Activated CD8-positive, alpha-beta memory T cell treated with anti-CD3 and anti-CD28 coated beads, Interleukin-2, amount 10 ng/mL, durations not matched to agents 7 days and 5 days (primary cell): ENCODE results near the gene PSMB8. TPM values are rescaled to one million over a fixed set of nuclear protein-coding genes. Genes with fewer than 3 reads are reported as not detected.

Source experiments
- ATAC-seq: fragments of 150-1000 bp; cut with Tn5 transposase; one replicate; pipeline ENCODE4 v1.10.0; 2021; ENCODE audit warnings: moderate library complexity
- CTCF ChIA-PET: fragments of 350-600 bp; sonication (Branson Sonifier 250); formaldehyde crosslinking; loops from one replicate; lab custom pipeline; 2021; ENCODE audit warnings: antibody characterized with exemption; lab: Charles Lee
- DNase-seq: peaks from one replicate; pipeline ENCODE4 v3.0.0-alpha.2; 2020
- H3K27ac Mint-ChIP-seq: one replicate; pipeline ENCODE4 v1.8.0; 2021; ENCODE audit warnings: mild to moderate bottlenecking, mixed read lengths
- H3K27me3 Mint-ChIP-seq: one replicate; pipeline ENCODE4 v1.8.0; 2021; ENCODE audit warnings: mixed read lengths
- H3K36me3 Mint-ChIP-seq: one replicate; pipeline ENCODE4 v1.8.0; 2021; ENCODE audit warnings: mild to moderate bottlenecking, mixed read lengths
- H3K4me1 Mint-ChIP-seq: one replicate; pipeline ENCODE4 v1.8.0; 2021; ENCODE audit warnings: mixed read lengths
- H3K4me3 Mint-ChIP-seq: one replicate; pipeline ENCODE4 v1.8.0; 2021; ENCODE audit warnings: mild to moderate bottlenecking, moderate library complexity, mixed read lengths
- H3K9me3 Mint-ChIP-seq: one replicate; pipeline ENCODE4 v1.8.0; 2022; ENCODE audit warnings: low read depth, mixed read lengths
- total RNA-seq, 2 experiments: library from RNA; stranded (reverse); gene quantifications; one replicate each; pipeline ENCODE4 v1.2.3, GENCODE V29; 2021

PSMB8 gene
- total RNA-seq, 2 experiments from 2014 or later = 461 to 464 TPM

GRCh38 chr6:32853541-32854375 lies 9.9 kb upstream of the PSMB8 start, which contains the start of the genes PSMB9 and TAP1:
Gene PSMB9, plus strand, starts transcription at chr6:32854192. Its CDS starts 38 bp downstream, at chr6:32854230.
Gene TAP1, minus strand, starts transcription at chr6:32853704. Its CDS starts 68 bp downstream, at chr6:32853636.
- DNase-seq = peak; percentile 97
- Mint-ChIP-seq H3K36me3 (peaks cover 82% of the 10 kb centered on the region), H3K4me1 (peaks cover 61% of the 10 kb centered on the region), H3K27me3 (no peaks in the 10 kb centered on the region), H3K27ac (peak within 1 kb of the TSS; percentile 100), H3K4me3 (peak within 1 kb of the TSS; percentile 99), H3K9me3 (no peaks in the 10 kb centered on the region)
- ATAC-seq = peak; percentile 84
- CTCF ChIA-PET = interaction anchor here (0.8 to 8.0 kb wide), 17 partner anchors 8 to 440 kb away, joined by 3 to 318 read pairs (median 5); partner anchors contain the start of genes BRD2, HLA-DMA, PSMB8 and TAP2

GRCh38 chr6:32852844-32853540 lies 9.1 kb upstream of the PSMB8 start:
- Mint-ChIP-seq H3K36me3 (peaks cover 83% of the 10 kb centered on the region), H3K4me3 (peak overlapping the region; percentile 99), H3K27me3 (no peaks in the 10 kb centered on the region), H3K9me3 (no peaks in the 10 kb centered on the region), H3K4me1 (peaks cover 62% of the 10 kb centered on the region), H3K27ac (peak overlapping the region; percentile 95)
- DNase-seq (peak; percentile 65), ATAC-seq (peak; percentile 10)
- CTCF ChIA-PET = interaction anchor here (0.8 to 8.0 kb wide), 15 partner anchors 8 to 439 kb away, joined by 3 to 318 read pairs (median 6); partner anchors contain the start of genes BRD2, HLA-DMA, PSMB8 and TAP2

GRCh38 chr6:32852018-32852843 lies 8.4 kb upstream of the PSMB8 start:
- Mint-ChIP-seq H3K27me3 (no peaks in the 10 kb centered on the region), H3K4me3 (peak overlapping the region; percentile 99), H3K4me1 (peaks cover 62% of the 10 kb centered on the region), H3K36me3 (peaks cover 83% of the 10 kb centered on the region), H3K27ac (peak overlapping the region; percentile 95), H3K9me3 (no peaks in the 10 kb centered on the region)
- CTCF ChIA-PET = interaction anchor here (1.1 to 8.0 kb wide), 8 partner anchors 7 to 116 kb away, joined by 3 to 318 read pairs (median 30); partner anchors contain the start of genes BRD2, PSMB8 and TAP2
- peak; percentile 58 for DNase-seq
- no peak for ATAC-seq

GRCh38 chr6:32851025-32851424 lies 7.2 kb upstream of the PSMB8 start:
- DNase-seq (no peak), ATAC-seq (no peak)
- Mint-ChIP-seq H3K9me3 (no peaks in the 10 kb centered on the region), H3K4me3 (peak overlapping the region; percentile 99), H3K4me1 (peaks cover 60% of the 10 kb centered on the region), H3K36me3 (peaks cover 83% of the 10 kb centered on the region), H3K27ac (peak overlapping the region; percentile 95), H3K27me3 (no peaks in the 10 kb centered on the region)
- CTCF ChIA-PET = interaction anchor here (1.1 to 3.4 kb wide), 4 partner anchors 9 to 17 kb away, joined by 3 to 43 read pairs (median 14); partner anchors contain the start of gene TAP2

GRCh38 chr6:32849126-32849525 lies 5.3 kb upstream of the PSMB8 start:
- Mint-ChIP-seq H3K4me1 (peaks cover 57% of the 10 kb centered on the region), H3K4me3 (peak overlapping the region; percentile 26), H3K9me3 (no peaks in the 10 kb centered on the region), H3K27me3 (no peaks in the 10 kb centered on the region), H3K27ac (peak overlapping the region; percentile 61), H3K36me3 (peaks cover 81% of the 10 kb centered on the region)
- ATAC-seq (no peak), DNase-seq (no peak)
- CTCF ChIA-PET = interaction anchor here (1.5 to 3.4 kb wide), 3 partner anchors 7 to 10 kb away, joined by 3 to 43 read pairs (median 17); partner anchors contain the start of gene TAP2

- H3K4me1 Mint-ChIP-seq = peaks cover 57% of the 10 kb centered on the region
- peak overlapping the region; percentile 61 for H3K27ac Mint-ChIP-seq
- DNase-seq = no peak
These were observed 3.9 kb upstream of the PSMB8 start for GRCh38 chr6:32847795-32848194.

GRCh38 chr6:32847004-32847403 lies 3.2 kb upstream of the PSMB8 start:
- Mint-ChIP-seq H3K4me3 (peak overlapping the region; percentile 26), H3K27me3 (no peaks in the 10 kb centered on the region), H3K9me3 (no peaks in the 10 kb centered on the region), H3K36me3 (peaks cover 89% of the 10 kb centered on the region), H3K4me1 (peaks cover 58% of the 10 kb centered on the region), H3K27ac (peak overlapping the region; percentile 61)
- CTCF ChIA-PET = interaction anchor here (4.0 to 11.5 kb wide), 2 partner anchors 9 to 23 kb away, joined by 85 to 289 read pairs; partner anchors contain the start of genes PSMB9 and TAP1
- ATAC-seq = no peak
- no peak for DNase-seq

More at GRCh38 chr6:32847795-32848194, 3.9 kb upstream of the PSMB8 start:
- Mint-ChIP-seq H3K4me3 (peak overlapping the region; percentile 26), H3K27me3 (no peaks in the 10 kb centered on the region), H3K9me3 (no peaks in the 10 kb centered on the region), H3K36me3 (peaks cover 89% of the 10 kb centered on the region)
- CTCF ChIA-PET = interaction anchor here (11.5 kb wide), 1 partner anchor 22 kb away, joined by 289 read pairs; no protein-coding TSS in a partner anchor
- ATAC-seq = no peak

GRCh38 chr6:32845384-32845884 lies 1.6 kb upstream of the PSMB8 start:
- peak overlapping the region; percentile 86 for H3K4me3 Mint-ChIP-seq
- H3K9me3 Mint-ChIP-seq = no peaks in the 10 kb centered on the region
- peak overlapping the region; percentile 95 for H3K27ac Mint-ChIP-seq
- CTCF ChIA-PET = interaction anchor here (0.9 to 11.5 kb wide), 9 partner anchors 10 to 444 kb away, joined by 3 to 289 read pairs (median 6); partner anchors contain the start of genes HSD17B8, PFDN6, PSMB9 and TAP1
- H3K36me3 Mint-ChIP-seq = peaks cover 87% of the 10 kb centered on the region
- peak; percentile 82 for DNase-seq
- H3K27me3 Mint-ChIP-seq = no peaks in the 10 kb centered on the region
- ATAC-seq = peak; percentile 6
- peaks cover 61% of the 10 kb centered on the region for H3K4me1 Mint-ChIP-seq

- Mint-ChIP-seq H3K27ac (peak overlapping the region; percentile 95), H3K36me3 (peaks cover 87% of the 10 kb centered on the region), H3K9me3 (no peaks in the 10 kb centered on the region), H3K27me3 (no peaks in the 10 kb centered on the region), H3K4me1 (peaks cover 61% of the 10 kb centered on the region), H3K4me3 (peak overlapping the region; percentile 86)
- ATAC-seq (no peak), DNase-seq (no peak)
- CTCF ChIA-PET = interaction anchor here (0.9 to 11.5 kb wide), 8 partner anchors 11 to 444 kb away, joined by 3 to 289 read pairs (median 8); partner anchors contain the start of genes PFDN6, PSMB9, TAP1 and WDR46
These were observed 1.1 kb upstream of the PSMB8 start for GRCh38 chr6:32844839-32845383.

- CTCF ChIA-PET = interaction anchor here (1.5 to 11.5 kb wide), 5 partner anchors 7 to 141 kb away, joined by 5 to 318 read pairs (median 85); partner anchors contain the start of genes PSMB9 and TAP1
- H3K9me3 Mint-ChIP-seq = no peaks in the 10 kb centered on the region
These were observed 392 bp downstream of the PSMB8 start for GRCh38 chr6:32843331-32843978.

GRCh38 chr6:32842690-32843089 lies 1.2 kb downstream of the PSMB8 start:
- peak overlapping the region; percentile 86 for H3K4me3 Mint-ChIP-seq
- DNase-seq = no peak
- no peak for ATAC-seq
- no peaks in the 10 kb centered on the region for H3K27me3 Mint-ChIP-seq
- H3K9me3 Mint-ChIP-seq = no peaks in the 10 kb centered on the region
- peaks cover 70% of the 10 kb centered on the region for H3K36me3 Mint-ChIP-seq
- peaks cover 53% of the 10 kb centered on the region for H3K4me1 Mint-ChIP-seq
- H3K27ac Mint-ChIP-seq = peak overlapping the region; percentile 95
- CTCF ChIA-PET = interaction anchor here (1.5 to 11.5 kb wide), 5 partner anchors 8 to 142 kb away, joined by 5 to 318 read pairs (median 62); partner anchors contain the start of genes BRD2, PSMB9 and TAP1

More at GRCh38 chr6:32843331-32843978, 392 bp downstream of the PSMB8 start:
- peak overlapping the region; percentile 86 for H3K4me3 Mint-ChIP-seq
- peaks cover 78% of the 10 kb centered on the region for H3K36me3 Mint-ChIP-seq
- peaks cover 61% of the 10 kb centered on the region for H3K4me1 Mint-ChIP-seq
- no peak for ATAC-seq
- peak overlapping the region; percentile 95 for H3K27ac Mint-ChIP-seq
- H3K27me3 Mint-ChIP-seq = no peaks in the 10 kb centered on the region
- DNase-seq = no peak
